LNCaP clone FGC (cell line): ENCODE data around the gene PPP6R3.

Experiments used
- DNase-seq: peaks from one replicate; pipeline ENCODE4 v3.0.0-alpha.2; 2011; ENCODE audit warnings: low read depth
- H3K4me3 ChIP-seq: 2 replicates; pipeline ENCODE4 v1.5.1; 2011; ENCODE audit warnings: mild to moderate bottlenecking, low read depth, low read length, control low read depth
- TF ChIP-seq, protein P1 (sequence below): IDR thresholded peaks from 2 replicates; pipeline ENCODE4 v1.5.1; 2012; ENCODE audit warnings: mild to moderate bottlenecking; ENCODE audit not compliant: control insufficient read depth, insufficient read depth; ENCODE audit errors: extremely low read depth

The PPP6R3 gene

DNA sequence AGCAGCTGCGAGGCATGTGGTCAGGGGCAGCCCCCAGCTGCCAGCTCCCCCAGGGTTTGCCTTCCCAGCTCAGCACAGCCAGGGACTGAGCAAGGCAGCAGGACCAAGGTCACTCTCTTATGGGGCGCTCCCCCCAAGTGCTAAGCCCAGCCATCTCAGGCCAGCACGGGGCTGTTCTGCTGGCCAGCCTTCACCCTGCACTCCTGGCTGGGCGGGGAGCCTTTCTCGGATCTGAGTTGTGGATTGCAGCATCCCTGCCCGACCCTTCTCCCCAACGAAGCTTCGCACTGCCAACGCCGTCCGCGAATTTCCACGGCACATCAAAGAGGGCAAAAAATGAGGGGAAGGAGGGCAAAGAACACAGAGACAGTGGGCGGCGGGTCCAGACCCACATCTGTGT, 181.3 kb downstream of the PPP6R3 start:
- H3K4me3 ChIP-seq, result no peak overlapping the region
- DNase-seq, result no peak
- TF ChIP-seq, protein P1, sequence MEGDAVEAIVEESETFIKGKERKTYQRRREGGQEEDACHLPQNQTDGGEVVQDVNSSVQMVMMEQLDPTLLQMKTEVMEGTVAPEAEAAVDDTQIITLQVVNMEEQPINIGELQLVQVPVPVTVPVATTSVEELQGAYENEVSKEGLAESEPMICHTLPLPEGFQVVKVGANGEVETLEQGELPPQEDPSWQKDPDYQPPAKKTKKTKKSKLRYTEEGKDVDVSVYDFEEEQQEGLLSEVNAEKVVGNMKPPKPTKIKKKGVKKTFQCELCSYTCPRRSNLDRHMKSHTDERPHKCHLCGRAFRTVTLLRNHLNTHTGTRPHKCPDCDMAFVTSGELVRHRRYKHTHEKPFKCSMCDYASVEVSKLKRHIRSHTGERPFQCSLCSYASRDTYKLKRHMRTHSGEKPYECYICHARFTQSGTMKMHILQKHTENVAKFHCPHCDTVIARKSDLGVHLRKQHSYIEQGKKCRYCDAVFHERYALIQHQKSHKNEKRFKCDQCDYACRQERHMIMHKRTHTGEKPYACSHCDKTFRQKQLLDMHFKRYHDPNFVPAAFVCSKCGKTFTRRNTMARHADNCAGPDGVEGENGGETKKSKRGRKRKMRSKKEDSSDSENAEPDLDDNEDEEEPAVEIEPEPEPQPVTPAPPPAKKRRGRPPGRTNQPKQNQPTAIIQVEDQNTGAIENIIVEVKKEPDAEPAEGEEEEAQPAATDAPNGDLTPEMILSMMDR, result no peak

DNA sequence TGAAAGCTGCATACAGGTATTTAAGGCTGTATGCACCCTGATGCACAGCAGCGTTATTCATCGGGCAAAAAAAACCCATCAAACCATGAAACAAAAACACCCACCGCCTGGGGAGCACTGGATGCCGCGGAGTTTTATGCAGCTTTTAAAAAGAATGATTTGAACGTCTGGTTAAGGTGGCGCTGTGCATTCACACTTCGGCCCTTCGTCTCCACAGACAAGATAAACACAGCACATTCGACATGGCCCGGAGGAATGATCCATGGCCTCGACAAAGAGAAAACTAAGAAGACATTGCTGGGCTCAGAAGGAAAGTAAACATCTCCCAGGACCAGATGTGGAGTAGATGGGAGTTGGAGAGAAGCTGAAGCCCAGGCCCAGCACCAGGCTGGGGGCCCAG, 183.0 kb downstream of the PPP6R3 start:
- TF ChIP-seq, protein P1, result peak; percentile 47
- no peak overlapping the region for H3K4me3 ChIP-seq
- no peak for DNase-seq

DNA sequence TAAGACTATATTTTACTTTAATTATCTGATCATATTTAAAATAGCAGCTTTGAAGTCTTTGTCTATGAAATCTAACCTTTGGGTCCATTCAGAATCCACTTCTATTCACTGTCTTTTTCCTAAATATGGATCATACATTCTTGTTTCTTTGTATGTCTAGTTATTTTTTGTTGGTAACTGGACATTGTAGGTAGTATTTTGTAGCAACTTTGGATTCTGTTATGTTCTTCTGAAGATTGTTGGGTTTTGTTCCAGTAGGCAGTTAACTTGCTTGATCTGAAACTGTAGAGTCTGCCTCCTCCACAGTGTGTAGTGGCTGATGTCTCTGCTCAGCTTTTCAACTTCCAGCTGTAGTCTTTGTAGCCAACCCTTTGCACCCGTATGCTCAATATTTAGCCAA, 186.3 kb downstream of the PPP6R3 start:
- DNase-seq, result no peak
- TF ChIP-seq, protein P1, result no peak
- H3K4me3 ChIP-seq, result no peak overlapping the region

DNA sequence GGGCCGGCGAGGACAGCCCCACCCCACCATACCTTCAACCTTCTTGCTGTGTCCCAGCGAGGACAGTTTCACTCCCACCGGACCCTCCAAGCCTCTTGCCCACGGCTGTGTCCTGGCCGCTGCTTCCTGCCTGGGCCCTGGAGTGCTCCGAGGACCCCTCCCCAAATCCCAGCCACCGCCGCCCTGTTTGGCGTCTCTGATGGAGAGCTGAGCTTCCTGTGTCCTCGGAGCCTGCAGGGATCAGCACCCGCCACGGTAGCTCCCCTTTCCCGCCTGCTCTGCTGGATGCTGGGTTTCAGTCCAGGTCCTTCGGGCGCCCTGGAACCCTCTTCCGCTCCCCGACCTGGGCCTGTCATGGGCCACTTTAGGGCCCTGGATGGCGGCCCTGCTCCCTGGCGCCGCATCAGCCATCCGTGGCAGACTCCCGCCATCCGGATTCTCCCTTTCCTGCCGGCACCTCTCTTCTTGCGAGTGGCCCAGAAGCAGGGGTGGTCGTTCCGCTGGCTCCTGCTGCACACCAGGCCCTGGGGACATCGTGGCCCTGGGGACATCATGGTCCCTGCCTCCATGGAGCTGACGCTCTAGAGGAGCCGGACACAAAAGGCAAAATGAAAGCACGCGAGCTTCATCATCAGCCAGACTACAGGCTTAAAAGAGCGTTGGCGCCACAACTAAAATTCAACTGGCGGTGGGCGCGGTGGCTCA, 189.5 kb downstream of the PPP6R3 start:
- TF ChIP-seq, protein P1, result no peak
- H3K4me3 ChIP-seq, result no peak overlapping the region
- no peak for DNase-seq

DNA sequence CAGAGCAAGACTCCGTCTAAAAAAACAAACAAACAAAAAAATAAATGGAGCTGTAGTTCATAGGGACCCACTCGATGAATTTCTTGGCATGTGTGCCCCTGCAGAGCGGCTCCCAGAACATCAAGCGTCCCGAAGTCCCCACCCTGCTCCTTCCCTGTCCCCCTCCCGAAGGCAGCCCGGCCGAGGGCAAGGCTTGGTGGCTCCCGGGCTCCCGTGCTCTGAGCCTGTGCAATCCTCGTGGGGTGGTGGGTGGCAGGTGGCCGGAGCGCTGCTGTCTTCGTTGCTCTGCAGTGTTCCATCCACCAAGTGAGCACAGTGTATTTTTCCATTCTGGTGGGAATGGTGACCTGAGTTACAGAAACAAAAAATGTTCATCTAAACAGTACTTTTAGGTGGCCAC, 190.2 kb downstream of the PPP6R3 start:
- DNase-seq, result no peak

DNA sequence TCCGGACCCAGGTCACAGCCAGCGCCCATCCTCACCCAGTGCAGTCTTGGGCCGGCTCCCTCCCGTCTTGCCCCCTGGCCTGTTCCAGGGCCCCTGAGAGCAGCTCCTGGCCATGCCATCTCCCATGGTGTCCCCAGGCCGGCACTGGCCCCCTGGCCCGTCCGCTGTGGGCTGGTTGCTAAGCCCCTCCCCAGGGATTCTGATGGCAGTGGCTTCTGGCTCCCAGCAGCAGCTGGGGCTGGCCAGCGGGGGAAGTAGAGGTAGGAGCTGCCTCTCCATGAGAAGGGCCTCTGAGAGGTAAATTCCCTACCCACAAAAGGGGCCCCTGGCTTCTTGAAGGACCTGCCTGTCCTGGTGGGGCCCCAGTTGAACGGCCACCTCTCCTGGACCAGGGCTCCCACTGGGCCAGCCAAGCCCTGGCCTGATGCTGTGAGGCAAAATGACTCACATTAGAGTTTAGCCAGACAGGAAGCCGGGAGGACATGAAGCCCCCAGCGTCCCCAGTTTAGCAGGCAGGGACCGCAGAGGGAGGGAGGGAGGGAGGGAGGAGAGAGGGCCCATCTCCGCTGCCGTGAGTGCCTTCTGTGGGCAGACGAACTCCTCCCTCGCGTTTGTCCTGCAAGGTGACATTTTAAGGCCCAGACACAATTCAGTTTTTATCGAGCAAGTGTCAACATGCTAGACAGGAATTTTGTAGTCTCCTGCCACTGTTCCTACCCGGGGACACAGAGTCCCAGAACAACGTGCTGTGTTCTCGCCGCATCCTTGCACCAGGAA, 190.8 kb downstream of the PPP6R3 start:
- DNase-seq, result no peak
- no peak overlapping the region for H3K4me3 ChIP-seq
- TF ChIP-seq, protein P1, result no peak

More for the DNA sequence above, 190.2 kb downstream of the PPP6R3 start:
- H3K4me3 ChIP-seq, result no peak overlapping the region
- TF ChIP-seq, protein P1, result no peak
